Cardiac fibroblast (primary cell): ENCODE results near the gene EDDM3A.
"Not testable (repeated sequence)": the region's sequence is repeated elsewhere in the genome, so short reads cannot be mapped to it uniquely, and the experiment has no call there.

ENCODE experiments used
- DNase-seq, 2 donors: peaks; one replicate each; pipeline versions ENCODE4 v3.0.0 to v3.0.0-alpha.2; 2010; ENCODE audit warnings: low read depth in 2 of 2
- H3K4me3 ChIP-seq, 2 donors: replicated peaks in 1 of 2; 1 replicate in 1 of 2; 2 replicates in 1 of 2; pipeline ENCODE4 v1.5.1; 2011; ENCODE audit warnings: low read depth in 2 of 2, low read length in 2 of 2, mild to moderate bottlenecking in 2 of 2, moderate library complexity in 1 of 2
- TF ChIP-seq, protein P1 (sequence below): IDR thresholded peaks from one replicate; pipeline ENCODE4 v1.5.1; 2011; ENCODE audit warnings: low read depth, mild to moderate bottlenecking, low read length, inconsistent platforms

EDDM3A gene

DNA sequence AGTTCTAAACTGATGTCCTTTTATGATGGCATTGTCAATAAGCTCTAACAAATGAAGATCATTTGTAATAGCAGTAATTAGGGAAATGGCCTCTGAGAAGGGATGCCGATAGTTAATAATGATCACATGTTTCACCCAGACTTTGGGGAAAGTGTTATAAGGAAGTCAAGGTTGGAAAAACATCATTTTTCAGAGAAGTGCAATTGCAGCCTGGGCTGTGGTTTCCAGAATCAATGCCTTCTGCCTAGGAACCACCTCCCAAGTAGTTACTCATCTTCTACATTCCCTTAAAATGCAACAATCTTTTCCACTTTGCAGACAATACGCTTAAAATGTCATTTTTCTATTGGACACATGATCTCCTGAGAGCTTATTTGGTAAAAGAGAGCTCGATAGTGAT, 879 bp downstream of the EDDM3A start:
- H3K4me3 ChIP-seq: no peak overlapping the region
- DNase-seq: no peak
- TF ChIP-seq, protein P1, sequence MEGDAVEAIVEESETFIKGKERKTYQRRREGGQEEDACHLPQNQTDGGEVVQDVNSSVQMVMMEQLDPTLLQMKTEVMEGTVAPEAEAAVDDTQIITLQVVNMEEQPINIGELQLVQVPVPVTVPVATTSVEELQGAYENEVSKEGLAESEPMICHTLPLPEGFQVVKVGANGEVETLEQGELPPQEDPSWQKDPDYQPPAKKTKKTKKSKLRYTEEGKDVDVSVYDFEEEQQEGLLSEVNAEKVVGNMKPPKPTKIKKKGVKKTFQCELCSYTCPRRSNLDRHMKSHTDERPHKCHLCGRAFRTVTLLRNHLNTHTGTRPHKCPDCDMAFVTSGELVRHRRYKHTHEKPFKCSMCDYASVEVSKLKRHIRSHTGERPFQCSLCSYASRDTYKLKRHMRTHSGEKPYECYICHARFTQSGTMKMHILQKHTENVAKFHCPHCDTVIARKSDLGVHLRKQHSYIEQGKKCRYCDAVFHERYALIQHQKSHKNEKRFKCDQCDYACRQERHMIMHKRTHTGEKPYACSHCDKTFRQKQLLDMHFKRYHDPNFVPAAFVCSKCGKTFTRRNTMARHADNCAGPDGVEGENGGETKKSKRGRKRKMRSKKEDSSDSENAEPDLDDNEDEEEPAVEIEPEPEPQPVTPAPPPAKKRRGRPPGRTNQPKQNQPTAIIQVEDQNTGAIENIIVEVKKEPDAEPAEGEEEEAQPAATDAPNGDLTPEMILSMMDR: no peak

GRCh38 chr14:20748439-20748838, 2.8 kb downstream of the EDDM3A start:
- TF ChIP-seq, protein P1: no peak
- DNase-seq: no peak

GRCh38 chr14:20750194-20750593, 4.5 kb downstream of the EDDM3A start:
- no peak overlapping the region for H3K4me3 ChIP-seq
- no peak for DNase-seq
- TF ChIP-seq, protein P1: no peak

More at GRCh38 chr14:20748439-20748838, 2.8 kb downstream of the EDDM3A start:
- H3K4me3 ChIP-seq: no peak overlapping the region

DNA sequence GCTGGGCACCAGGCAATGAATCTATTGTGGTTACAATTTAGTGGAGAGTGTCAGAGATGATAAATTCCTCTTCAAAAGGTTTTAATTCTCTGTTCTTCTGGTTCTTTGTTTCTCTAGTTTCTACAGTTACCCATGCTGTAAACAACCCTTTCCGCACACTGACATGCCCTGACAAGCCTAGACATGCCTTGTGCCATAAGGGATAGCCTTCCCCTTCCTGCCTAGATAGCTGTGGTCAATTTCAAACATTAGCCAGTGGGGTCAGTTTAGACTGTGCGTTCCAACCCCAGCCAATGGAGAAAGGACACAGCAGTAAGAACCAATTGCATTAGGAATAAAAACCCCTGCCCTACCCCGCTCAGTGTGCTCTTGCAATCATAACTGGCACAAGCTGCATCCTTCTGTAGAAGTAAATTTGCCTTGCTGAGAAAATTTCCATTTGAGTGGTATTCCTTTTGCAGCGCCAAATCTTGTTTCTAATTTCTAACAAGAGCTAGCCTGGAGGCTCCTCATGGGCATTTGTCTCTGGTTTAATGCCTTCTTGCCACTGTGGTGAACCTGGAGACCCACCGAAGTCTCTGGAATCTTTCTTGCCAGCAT, 6.4 kb downstream of the EDDM3A start:
- no peak overlapping the region for H3K4me3 ChIP-seq
- TF ChIP-seq, protein P1: no peak
- no peak for DNase-seq

DNA sequence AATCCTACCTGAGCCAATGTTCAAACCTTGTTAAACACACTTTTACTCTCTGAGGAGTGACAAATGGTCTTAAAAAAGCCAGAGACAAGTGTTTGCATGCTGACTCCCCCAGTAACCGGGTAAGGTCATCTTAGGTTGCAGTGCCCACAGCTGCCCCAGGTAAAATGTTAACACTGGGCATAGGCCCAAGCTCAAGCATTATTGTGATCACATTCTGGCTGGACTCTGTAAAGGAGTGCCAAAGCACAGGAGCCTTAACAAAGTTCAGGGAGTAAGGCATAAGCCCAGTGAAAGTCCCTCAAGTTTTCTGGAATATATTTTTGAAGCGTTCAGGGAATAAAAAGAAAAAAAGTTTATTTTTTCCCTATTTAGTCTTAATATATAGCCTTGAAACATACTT, 8.6 kb downstream of the EDDM3A start:
- TF ChIP-seq, protein P1: no peak
- no peak overlapping the region for H3K4me3 ChIP-seq
- no peak for DNase-seq

GRCh38 chr14:20755037-20755436, 9.3 kb downstream of the EDDM3A start:
- TF ChIP-seq, protein P1: no peak
- no peak overlapping the region for H3K4me3 ChIP-seq
- no peak for DNase-seq

- no peak for DNase-seq
- H3K4me3 ChIP-seq: no peak overlapping the region
- TF ChIP-seq, protein P1: no peak
Observed at GRCh38 chr14:20757965-20758364, 12.3 kb downstream of the EDDM3A start.

GRCh38 chr14:20759465-20759864, 13.8 kb downstream of the EDDM3A start:
- not testable (repeated sequence) for DNase-seq, H3K4me3 ChIP-seq
